Stimulated activated CD4-positive, alpha-beta T cell treated with anti-CD3 and anti-CD28 coated beads, Interleukin-1b, Interleukin-23, amount 100 ng/mL, for 24 hours (primary cell): ENCODE data around the gene UBE2L6.
"Not testable (repeated sequence)": the region's sequence is repeated elsewhere in the genome, so short reads cannot be mapped to it uniquely, and the experiment has no call there.

Experiments
- DNase-seq, 4 experiments: peaks; one replicate each; pipeline ENCODE4 v3.0.0-alpha.2; 2020; ENCODE audit warnings: low read depth in 4 of 4, low spot score in 1 of 4

UBE2L6 gene

DNA sequence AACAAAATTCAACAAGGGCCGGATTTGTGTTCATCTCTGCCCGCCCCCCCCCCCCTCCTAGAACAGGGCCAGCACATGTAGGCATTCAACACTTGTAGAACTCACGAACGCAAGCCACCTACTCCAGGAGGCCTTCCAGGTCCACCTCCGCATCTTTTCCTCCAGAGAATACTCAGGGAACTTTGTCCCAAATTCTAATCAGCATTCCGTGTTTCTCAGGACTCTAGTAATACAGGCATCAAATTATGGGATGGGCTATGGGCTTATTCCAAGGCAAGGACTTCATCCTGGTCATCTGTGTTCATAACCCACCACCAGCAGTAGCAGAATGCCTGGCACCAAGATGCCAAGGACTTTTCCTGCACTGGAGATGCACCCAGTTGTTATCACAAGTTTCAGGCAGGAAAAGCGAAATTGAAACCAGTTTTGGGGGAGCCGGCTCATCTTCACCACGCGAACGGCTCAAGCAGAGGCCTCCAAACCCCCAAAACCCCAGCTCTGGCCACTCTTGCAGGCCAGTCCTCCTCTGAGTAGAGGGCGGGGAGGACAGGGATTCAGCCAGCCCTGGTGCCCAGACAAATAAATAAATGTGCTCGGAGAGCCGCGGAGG is 462 bp downstream of the UBE2L6 start:
- DNase-seq, result peak in 1 of 4 experiments; percentile 15

DNA sequence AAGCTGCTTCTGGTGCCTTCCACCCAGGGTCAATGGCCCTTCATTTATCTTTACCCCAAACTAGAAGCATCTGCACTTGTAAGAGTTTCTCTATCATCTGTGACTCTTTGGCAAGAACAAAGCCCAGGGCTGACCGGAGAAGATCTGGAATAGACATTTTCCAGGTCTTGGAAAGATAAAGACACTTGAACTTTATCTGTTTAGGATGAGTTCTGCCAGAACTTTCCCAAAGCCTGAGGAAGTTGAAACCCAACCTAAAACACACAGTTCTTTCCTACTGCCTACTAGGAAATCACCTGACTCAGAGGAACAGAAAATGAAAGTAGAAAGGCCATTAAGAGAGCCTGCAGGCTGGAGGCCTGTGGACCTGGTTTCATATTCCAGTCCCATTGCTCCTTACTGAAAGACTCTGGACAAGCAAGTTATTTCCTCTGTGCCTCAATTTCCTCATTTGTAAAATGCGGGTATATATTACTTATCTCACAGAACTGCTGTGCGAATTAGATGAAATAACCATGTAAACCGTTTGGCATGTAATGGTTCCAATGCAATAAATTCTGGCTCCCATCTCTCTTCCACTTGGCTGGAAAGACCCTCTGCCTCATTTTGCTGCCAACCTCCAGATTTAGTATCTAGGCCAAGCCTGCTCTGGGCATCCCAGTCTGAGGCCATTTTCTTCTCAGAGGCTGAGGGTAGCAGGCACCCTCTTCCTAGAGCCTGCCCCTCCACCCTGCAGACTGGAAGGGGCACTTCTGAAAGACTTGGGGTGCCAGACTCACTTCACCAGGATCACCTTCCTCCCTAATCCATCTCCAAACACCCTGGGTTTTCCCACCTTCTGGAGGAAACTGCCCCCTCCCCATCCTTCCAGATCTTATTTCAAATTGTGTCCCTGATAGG is 1.2 kb downstream of the UBE2L6 start:
- no peak for DNase-seq

DNA sequence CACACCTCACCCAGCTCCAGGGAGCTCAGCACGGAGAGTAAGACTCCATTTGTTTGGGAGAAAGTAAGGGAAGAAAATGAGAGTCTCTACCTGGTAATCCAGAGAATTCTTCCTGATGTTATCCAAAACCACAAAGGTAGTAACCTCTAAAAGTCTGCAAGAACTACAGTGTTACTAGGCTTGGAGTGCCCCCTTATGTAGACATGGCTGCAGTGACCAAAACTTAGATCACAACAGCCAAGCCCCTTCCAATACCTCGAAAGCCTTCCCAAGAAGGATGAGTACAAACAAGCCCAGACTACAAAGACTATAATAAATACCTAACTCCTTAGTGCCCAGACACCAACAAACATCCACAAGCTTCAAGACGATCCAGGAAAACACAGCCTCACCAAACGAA is 4.9 kb downstream of the UBE2L6 start:
- DNase-seq, result no peak

DNA sequence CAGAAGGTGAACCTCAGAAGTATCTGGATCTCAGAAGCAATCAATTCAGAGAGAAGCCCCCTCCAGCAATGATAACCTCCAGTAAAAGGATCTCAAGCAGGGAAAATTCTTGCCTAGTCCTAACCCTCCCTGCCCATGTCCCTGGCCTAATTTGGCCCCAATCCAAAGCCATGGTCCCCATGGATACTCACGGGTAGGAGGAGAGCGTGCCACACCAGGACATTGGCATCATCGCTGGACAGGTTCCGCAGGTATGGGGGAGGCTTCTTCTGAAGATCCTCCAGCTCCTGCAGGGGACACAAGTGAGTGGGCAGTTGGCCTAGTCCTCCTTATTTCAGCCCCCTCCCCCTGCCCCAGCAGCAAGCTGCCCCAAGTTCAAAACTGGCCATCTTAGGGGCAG is 7.3 kb downstream of the UBE2L6 start:
- no peak for DNase-seq

DNA sequence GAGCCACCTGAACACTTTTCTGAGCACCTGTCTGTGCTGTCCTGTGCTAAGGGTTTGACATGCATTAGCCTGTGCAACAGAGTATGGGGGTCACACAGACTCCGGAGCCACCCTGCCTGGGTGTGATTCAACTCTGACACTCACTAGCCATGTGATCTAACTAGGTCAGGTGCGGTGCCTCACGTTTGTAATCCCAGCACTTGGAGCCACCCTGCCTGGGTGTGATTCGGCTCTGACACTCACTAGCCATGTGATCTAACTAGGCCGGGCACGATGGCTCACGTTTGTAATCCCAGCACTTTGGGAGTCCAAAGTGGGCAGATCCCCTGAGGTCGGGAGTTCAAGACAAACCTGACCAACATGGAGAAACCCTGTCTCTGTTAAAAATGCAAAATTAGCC is 11.4 kb downstream of the UBE2L6 start:
- no peak for DNase-seq

DNA sequence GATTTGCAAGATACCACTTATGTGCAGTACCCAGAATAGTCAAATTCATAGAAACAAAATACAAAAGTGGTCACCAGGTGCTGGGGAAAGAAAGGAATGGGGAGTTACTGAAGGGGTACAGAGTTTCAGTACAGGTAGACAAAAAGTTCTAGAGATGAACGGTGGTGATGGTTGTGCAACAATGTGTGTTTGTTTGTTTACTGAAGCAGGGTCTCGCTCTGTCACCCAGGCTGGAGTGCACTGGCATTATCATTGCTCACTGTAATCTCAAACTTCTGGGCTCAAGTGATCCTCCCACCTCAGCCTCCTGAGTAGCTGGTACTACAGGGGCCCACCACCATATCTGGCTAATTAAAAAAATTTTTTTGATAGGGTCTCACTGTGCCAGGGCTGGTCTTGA is 12.1 kb downstream of the UBE2L6 start:
- no peak for DNase-seq

DNA sequence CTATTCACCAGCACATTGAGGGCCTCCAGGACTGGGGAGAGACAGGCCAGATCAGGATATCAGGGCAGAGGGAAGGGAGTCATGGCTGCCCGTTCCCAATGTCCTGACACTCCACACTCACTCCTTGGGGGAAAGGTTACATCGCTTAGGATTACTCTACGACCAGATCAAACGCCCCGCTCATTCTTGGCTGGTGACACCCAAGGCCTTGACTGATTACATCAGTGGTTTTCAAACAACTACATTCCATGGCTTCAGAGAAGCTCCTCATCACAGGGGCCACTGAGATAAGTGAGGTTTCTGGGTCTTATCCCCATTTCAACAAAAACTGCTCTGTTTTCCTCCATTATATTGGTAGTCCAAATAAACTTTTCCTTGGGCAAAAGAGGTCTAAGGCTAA is 15.0 kb downstream of the UBE2L6 start:
- no peak for DNase-seq

DNA sequence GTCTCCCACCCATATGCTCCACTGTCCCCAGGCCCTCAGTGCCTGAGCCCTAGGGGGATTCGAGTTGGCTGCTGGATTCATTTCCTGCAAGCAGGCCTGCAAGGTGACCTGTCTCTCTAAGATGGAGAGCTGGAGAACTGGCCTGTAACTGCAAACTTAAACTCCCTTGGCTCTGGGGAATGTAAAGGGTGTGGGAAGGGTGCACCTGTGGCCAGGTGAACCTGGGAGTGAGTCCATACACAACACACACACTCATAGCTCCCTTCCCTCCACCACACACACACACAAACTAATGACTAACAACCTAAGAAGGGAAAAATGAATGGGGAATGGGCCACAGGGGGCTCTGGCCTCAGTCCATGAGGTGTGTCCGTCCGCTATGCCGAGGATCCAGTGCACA is 15.5 kb downstream of the UBE2L6 start:
- DNase-seq, result no peak

DNA sequence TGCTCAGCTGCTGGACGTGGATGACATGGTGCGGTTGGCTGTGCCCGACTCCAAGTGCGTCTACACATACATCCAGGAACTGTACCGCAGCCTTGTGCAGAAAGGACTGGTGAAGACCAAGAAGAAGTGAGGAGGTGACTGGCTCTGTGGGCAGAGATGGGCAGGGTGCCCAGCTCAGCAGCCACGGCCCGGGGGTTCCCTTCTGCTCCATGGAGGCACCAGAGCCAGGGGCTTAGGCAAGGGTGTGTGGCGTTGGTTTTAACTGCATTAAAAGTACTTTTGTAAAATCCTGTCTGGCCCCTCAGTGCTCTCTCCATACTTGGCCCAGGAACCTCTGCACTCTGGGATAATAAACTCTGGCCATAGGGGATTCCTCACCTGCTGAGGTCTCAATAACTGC is 17.5 kb downstream of the UBE2L6 start:
- no peak for DNase-seq

DNA sequence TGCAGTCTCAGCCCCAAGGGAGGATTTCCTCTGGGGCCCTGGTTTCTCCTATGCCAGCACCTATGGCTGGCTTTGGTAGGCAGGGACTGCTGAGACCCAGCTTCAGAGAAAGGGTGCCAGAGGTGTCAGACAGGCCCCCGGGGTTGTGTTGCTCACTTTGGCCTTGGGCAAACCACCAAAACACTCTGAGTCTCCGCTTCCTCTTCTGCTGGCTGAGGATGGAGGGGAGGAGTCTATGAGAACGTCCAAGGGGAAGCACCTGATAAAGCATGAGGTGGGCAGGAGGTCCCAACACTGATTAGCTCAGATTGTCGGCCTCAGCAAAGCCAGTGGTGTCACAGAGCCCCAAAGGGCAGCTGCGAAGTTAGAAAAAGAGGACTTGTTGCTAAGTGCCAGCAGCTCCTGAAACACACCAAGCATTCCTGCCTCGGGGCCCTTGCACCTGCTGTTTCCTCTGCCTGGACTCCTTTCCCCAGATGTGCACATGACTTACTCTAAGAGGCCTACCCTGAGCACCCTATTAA is 19.6 kb downstream of the UBE2L6 start:
- no peak for DNase-seq

DNA sequence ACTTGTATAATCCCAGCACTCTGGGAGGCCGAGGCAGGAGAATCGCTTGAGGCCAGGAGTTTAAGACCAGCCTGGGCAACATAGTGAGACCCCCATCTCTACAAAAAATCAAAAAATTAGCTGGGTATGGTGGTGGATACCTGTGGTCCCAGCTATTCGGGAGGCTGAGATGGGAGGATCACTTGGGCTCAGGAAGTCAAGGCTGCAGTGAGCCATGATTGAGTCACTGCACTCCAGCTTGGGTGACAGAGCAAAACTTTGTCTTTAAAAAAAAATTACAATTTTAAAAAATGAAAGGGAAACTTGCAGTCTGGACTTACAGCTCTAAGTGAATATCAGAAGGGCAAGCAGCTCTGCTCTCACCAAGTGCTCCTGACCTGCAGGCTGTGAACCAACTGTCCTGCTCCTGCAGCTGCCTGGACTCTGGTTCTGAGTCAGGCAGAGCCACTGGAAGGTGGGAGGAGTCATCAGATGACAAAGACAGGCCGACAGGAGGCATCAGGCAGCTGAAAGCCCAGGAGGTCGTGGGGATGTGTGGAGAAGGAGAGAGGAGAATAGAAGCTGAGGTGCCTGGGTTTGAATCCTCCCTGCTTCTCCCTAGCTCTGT is 20.5 kb downstream of the UBE2L6 start:
- no peak for DNase-seq

DNA sequence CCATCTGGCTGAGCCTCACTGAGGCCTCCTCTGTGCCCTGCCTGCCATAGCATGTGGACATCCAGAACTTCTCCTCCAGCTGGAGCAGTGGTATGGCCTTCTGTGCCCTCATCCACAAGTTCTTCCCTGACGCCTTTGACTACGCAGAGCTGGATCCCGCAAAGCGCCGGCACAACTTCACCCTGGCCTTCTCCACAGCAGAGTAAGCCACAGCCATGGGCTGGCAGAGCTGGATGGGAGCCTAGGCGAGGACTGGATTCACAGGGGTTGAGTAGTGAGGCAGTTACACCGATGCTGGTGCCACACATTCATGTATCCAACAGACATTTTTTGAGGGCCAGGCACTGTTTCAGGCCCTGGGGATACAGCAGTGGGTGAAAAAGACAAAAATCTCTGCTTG is 21.0 kb downstream of the UBE2L6 start:
- DNase-seq, result no peak

DNA sequence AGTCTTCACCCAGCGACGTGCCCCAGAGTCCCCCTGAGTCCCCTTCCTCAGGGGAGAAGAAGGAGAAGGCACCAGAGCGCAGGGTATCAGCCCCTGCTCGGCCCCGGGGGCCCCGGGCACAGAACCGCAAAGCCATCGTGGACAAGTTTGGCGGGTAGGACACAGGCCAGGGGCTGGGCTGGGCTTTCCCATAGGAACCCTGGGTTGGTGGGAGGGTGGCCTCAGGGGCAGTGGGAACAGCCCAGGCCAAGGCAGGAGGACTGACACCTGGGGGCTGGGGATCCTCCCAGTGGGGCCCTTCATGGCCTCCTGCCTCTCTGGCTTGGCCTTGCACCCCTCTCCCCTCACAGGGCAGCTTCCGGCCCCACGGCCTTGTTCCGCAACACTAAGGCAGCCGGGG is 21.6 kb downstream of the UBE2L6 start:
- DNase-seq, result no peak

DNA sequence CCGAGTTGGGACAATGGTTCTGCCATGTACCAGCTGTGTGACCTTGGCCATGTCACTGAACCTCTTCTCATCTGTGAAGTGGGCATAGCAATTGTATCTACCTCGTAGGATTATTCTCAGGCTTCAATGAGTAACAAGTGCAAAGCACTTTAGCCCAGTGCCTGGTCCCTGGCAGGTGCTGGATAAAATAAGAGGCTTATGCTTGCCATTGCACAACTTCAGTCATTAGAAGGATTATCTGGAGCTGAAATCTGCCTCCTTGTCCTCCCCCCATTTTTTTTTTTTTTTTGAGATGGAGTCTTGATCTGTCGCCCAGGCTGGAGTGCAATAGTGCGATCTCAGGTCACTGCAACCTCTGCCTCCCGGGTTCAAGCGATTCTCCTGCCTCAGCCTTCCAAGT is 22.9 kb downstream of the UBE2L6 start:
- no peak for DNase-seq

DNA sequence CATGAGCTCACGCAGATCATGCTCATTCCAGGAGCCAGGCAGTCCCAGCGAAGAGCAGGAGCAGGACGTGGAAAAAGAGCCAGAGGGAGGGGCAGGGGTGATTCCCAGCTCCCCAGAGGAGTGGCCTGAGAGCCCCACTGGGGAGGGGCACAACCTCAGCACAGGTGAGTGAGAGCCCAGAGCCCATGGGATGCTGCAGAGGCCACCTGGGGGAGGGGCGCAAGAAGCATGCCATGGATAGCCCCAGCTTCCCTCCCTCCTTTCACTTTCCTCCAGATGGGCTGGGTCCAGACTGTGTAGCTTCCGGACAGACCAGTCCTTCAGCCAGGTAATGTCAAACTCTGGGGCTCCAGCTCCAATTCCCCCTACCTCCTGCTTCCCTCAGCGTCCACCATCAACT is 23.9 kb downstream of the UBE2L6 start:
- DNase-seq, result no peak

DNA sequence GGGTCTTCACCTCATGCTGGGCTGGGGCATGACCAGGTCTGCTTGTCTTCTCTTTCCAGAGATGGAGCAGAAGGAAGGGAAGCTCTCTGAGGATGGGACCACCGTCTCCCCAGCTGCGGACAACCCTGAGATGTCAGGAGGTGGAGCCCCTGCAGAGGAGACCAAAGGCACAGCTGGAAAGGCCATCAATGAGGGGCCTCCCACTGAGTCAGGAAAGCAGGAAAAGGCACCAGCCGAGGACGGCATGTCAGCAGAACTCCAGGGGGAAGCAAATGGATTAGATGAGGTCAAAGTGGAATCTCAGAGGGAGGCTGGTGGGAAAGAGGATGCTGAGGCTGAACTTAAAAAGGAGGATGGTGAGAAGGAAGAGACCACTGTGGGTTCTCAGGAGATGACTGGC is 24.9 kb downstream of the UBE2L6 start:
- DNase-seq, result no peak

DNA sequence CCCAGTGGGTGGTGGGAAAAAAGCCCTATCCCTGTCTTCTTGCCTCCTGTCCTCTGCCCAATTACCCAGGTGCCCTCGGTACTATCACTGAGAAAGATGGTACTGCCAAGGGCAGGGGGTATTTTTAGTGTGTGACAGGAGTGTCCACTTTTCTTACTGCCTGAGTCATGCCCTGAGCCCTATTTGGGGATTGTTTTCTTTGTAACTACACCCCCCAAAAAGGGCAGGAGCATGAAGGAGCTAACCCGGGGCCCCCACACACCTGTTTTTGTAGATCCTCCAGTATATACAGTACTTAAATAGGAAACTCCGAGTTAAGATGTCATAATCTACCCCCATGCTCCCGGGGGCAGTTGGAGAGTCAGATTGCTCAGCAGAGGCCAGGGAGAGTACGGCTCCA is 26.3 kb downstream of the UBE2L6 start:
- DNase-seq, result no peak

DNA sequence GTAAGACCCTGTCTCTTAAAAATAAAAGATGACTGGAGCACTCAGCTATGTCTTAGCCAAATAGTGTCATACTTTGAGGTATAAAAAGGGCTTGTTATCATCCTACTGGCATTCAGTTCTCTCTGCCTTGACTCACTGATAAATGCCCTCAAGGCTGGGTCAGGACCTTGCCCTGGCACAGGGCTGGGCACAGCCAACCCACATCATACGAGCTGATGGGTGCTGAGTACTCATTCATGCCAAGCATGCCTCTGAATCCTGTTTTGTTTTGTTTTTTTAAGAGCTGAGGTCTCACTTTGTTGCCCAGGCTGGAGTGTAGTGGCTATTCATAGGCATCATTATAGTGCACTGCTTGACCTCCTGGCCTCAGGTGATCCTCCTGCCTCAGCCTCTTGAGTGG is 28.1 kb downstream of the UBE2L6 start:
- no peak for DNase-seq

DNA sequence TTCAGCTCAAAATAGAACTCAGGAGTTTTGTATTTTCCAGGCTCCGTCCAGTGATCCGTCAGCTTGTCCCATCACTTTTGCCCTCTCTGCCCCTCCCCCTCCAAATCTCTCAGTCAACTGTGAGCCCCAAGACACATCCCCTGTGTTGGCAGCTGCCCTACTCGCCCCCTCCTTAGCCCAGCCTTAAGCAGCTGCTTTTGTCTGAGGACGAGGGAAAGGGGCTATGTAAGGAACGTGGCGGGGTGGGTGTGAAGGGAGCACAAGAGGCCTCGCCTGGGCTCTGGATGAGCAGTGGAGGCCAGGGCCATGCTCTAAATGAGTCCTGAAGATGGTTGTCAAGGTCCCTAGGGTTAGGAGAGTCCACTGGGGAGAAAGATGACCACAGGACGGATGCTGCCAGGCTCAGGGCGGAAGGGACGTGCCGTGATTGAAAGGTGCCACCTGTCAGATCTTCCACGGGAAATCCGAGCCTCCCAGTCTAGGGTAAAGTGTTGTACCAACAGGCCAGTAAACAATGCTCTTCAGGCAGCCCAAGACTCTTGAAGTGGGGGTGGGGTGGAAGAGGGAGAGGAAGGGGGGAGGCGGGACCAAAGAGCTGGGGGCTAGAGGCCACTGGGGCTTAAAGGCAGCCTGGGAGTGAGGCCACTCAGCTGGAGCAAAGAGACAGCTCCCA is 30.4 kb downstream of the UBE2L6 start, which contains the start of gene SMTNL1:
Gene SMTNL1 (plus strand): TSS at position 649 of the 673 bp plus-strand sequence. CDS start 5,048 bp downstream, outside the sequence.
- no peak for DNase-seq

DNA sequence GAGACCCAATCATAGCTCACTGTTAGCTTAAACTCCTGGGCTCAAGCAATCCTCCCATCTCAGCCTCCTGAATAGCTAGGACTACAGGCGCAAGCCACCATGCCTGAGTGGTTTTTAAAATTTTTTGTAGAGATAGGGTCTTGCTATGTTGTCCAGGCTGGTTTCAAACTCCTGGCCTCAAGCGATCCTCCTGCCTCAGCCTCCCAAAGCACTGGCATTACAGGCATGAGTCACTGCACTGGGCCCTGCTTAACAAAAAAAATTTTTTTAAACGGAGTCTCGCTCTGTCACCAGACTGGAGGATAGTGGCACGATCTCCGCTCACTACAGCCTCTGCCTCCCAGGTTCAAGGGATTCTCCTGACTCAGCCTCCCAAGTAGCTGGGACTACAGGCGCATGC is 33.0 kb downstream of the UBE2L6 start:
- not testable (repeated sequence) for DNase-seq
